ENCODE results near the gene PGS1. TPM values are rescaled to one million over a fixed set of nuclear protein-coding genes. Genes with fewer than 3 reads are reported as not detected.

The PGS1 gene
- total and polyA plus RNA-seq, 10 of the 15 experiments (the other 5 are each of a cell fraction or from before 2014, with no cell fraction given): 1.3 to 37.6 (median 27.4) TPM

DNA sequence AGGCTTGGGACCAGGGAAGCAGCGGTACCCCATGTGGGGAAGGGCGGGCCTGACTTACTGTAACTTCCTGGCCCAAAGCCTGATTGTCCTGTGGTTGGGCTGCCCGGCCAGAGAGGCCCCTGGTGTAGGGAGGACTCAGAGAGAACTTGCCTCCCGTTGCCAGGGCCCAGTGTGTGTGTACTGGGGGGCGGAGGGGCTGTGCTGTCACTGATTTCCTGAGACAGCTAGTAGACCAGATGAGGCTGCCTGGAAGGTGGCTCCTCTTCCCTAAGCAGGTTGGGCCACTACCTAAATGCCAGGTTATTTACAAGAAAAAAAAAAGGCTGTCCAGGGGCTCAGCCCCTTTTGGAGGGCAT, 35.3 kb upstream of the PGS1 start:
- Histone ChIP-seq H3K4me1 (ENCODE audit: control insufficient read depth, insufficient read depth, low read length) (peaks cover 53% of the 10 kb centered on the region), H3K27me3 (replicated peaks in 1 of 2; ENCODE audit: control insufficient read depth in 2 of 2, insufficient read depth in 2 of 2, low read length in 1 of 2) (no peaks in the 10 kb centered on the region), H3K4me3 (no peak overlapping the region), H3K36me3 (ENCODE audit: control insufficient read depth in 2 of 2, insufficient read depth in 2 of 2, low read length in 1 of 2) (no peaks in the 10 kb centered on the region), H4K20me1 (ENCODE audit: control insufficient read depth, insufficient read depth) (no peaks in the 10 kb centered on the region), H3K27ac (ENCODE audit: control insufficient read depth, insufficient read depth) (no peak overlapping the region), H3K79me2 (ENCODE audit: control insufficient read depth, insufficient read depth, low read length) (no peaks in the 10 kb centered on the region), H3K9me3 (replicated peaks; ENCODE audit: control insufficient read depth, insufficient read depth, low read length) (no peaks in the 10 kb centered on the region), H3K9ac (ENCODE audit: control insufficient read depth, insufficient read depth, low read length) (no peak overlapping the region), H3K4me2 (ENCODE audit: control insufficient read depth, insufficient read depth) (peak overlapping the region; percentile 80; the same call in 1 of the 2 replicates), H2AFZ (ENCODE audit: control insufficient read depth, low read depth, low read length) (peak overlapping the region; percentile 43)
- SMC1A ChIA-PET (ENCODE audit: uncharacterized antibody, unreplicated experiment): interaction anchor here (0.9 to 3.4 kb wide), 4 partner anchors 15 to 54 kb away, joined by 3 to 14 read pairs (median 7); no protein-coding TSS in a partner anchor
- FAIRE-seq (no peak), ATAC-seq (peak; percentile 46), DNase-seq (ENCODE audit: low read depth, low spot score) (no peak)
- WGBS (ENCODE audit: insufficient coverage, insufficient replicate concordance, low lambda C conversion rate, missing lambda C conversion rate): 29% methylated on average over 5 of the region's 5 CpGs
- in situ Hi-C loops (cut with MboI) (no loop called here), intact Hi-C loops (cut with micrococcal nuclease; ENCODE audit: unreplicated experiment) (no loop called here)
- BruUV-seq (replicated peaks): no TSS peak
- CTCF ChIA-PET: interaction anchor here (1.1 to 2.5 kb wide), 2 partner anchors 26 to 54 kb away, joined by 6 to 12 read pairs; no protein-coding TSS in a partner anchor
- RAD21 ChIA-PET (ENCODE audit: unreplicated experiment): interaction anchor here (1.1 to 3.9 kb wide), 2 partner anchors 17 to 26 kb away, joined by 3 to 33 read pairs; no protein-coding TSS in a partner anchor
- POLR2A ChIA-PET: interaction anchor here (1.2 to 3.1 kb wide), 4 partner anchors 13 to 28 kb away, joined by 4 to 14 read pairs (median 8); no protein-coding TSS in a partner anchor
- TF ChIP-seq SMC3 (IDR thresholded peaks at IDR 0.05; ENCODE audit: borderline replicate concordance, low read length) (no peak), TAF1 (IDR thresholded peaks at IDR 0.05; ENCODE audit: borderline replicate concordance, low read depth, low read length) (no peak), RAD21 (IDR thresholded peaks at IDR 0.05; ENCODE audit: insufficient read depth, low read depth, low read length) (no peak), NRF1 (conservative IDR thresholded peaks at IDR 0.05; ENCODE audit: low read depth, low read length) (no peak), HCFC1 (IDR thresholded peaks at IDR 0.05; ENCODE audit: low read length) (no peak), NR2C2 (IDR thresholded peaks at IDR 0.05; ENCODE audit: borderline replicate concordance, control insufficient read depth, insufficient read length, low read depth) (no peak), KDM1A (IDR thresholded peaks at IDR 0.05; ENCODE audit: borderline replicate concordance) (no peak), ZNF217 (IDR thresholded peaks at IDR 0.05) (no peak), BRCA1 (IDR thresholded peaks at IDR 0.05; ENCODE audit: low read depth, low read length) (no peak)
- TF ChIP-seq, protein P1, sequence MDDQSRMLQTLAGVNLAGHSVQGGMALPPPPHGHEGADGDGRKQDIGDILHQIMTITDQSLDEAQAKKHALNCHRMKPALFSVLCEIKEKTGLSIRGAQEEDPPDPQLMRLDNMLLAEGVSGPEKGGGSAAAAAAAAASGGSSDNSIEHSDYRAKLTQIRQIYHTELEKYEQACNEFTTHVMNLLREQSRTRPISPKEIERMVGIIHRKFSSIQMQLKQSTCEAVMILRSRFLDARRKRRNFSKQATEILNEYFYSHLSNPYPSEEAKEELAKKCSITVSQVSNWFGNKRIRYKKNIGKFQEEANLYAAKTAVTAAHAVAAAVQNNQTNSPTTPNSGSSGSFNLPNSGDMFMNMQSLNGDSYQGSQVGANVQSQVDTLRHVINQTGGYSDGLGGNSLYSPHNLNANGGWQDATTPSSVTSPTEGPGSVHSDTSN (IDR thresholded peaks at IDR 0.05; ENCODE audit: insufficient replicate concordance, low read depth, low read length): no peak
- TF ChIP-seq, protein P2, sequence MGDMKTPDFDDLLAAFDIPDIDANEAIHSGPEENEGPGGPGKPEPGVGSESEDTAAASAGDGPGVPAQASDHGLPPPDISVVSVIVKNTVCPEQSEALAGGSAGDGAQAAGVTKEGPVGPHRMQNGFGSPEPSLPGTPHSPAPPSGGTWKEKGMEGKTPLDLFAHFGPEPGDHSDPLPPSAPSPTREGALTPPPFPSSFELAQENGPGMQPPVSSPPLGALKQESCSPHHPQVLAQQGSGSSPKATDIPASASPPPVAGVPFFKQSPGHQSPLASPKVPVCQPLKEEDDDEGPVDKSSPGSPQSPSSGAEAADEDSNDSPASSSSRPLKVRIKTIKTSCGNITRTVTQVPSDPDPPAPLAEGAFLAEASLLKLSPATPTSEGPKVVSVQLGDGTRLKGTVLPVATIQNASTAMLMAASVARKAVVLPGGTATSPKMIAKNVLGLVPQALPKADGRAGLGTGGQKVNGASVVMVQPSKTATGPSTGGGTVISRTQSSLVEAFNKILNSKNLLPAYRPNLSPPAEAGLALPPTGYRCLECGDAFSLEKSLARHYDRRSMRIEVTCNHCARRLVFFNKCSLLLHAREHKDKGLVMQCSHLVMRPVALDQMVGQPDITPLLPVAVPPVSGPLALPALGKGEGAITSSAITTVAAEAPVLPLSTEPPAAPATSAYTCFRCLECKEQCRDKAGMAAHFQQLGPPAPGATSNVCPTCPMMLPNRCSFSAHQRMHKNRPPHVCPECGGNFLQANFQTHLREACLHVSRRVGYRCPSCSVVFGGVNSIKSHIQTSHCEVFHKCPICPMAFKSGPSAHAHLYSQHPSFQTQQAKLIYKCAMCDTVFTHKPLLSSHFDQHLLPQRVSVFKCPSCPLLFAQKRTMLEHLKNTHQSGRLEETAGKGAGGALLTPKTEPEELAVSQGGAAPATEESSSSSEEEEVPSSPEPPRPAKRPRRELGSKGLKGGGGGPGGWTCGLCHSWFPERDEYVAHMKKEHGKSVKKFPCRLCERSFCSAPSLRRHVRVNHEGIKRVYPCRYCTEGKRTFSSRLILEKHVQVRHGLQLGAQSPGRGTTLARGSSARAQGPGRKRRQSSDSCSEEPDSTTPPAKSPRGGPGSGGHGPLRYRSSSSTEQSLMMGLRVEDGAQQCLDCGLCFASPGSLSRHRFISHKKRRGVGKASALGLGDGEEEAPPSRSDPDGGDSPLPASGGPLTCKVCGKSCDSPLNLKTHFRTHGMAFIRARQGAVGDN (IDR thresholded peaks at IDR 0.05): no peak
- TF ChIP-seq, protein P3, sequence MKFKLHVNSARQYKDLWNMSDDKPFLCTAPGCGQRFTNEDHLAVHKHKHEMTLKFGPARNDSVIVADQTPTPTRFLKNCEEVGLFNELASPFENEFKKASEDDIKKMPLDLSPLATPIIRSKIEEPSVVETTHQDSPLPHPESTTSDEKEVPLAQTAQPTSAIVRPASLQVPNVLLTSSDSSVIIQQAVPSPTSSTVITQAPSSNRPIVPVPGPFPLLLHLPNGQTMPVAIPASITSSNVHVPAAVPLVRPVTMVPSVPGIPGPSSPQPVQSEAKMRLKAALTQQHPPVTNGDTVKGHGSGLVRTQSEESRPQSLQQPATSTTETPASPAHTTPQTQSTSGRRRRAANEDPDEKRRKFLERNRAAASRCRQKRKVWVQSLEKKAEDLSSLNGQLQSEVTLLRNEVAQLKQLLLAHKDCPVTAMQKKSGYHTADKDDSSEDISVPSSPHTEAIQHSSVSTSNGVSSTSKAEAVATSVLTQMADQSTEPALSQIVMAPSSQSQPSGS (IDR thresholded peaks at IDR 0.05; ENCODE audit: low read length): no peak
